ENCODE results near the gene CLN3.
"Not testable (repeated sequence)": the region's sequence is repeated elsewhere in the genome, so short reads cannot be mapped to it uniquely, and the experiment has no call there.

Gene CLN3

DNA sequence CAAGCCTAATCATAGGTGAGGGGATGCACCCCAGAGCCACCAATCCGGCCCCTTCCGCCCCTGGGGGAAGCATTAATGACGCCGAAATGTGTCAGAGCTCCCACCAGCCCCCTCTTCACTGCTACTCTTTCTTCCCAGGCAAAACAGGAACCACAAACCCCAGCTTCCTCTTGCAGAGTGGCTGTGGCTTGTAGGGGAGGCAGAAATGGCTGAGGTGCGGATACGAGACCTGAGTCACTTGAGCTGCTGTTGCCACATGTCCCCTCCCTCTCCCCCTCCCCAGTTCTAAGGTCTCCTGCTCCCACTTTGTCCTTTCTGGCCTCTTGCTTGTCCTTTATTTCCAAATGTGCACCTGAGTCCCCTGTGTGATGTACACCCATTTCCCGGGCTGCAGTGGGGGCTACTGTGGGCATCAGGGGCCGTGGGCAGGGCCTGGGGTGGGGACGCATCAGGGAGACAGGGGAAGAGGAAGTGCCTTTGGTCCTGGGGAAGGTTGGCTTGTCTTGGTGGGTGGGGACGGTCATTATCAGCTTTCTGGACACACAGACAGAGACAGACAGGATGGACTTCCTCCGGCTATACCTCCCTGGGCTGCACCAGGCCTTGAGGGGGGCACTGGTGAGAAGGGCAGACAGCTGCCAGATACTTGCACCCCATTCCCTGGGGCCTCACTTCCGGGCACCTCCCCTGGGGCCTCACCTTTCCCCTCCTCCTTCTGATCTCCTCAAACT, 2.4 kb upstream of the CLN3 start, which contains the start of gene APOBR:
APOBR (plus strand) TSS at position 523 of the 731 bp plus-strand sequence; CDS start at position 562, 39 bp downstream.
- DNase-seq: no peak

DNA sequence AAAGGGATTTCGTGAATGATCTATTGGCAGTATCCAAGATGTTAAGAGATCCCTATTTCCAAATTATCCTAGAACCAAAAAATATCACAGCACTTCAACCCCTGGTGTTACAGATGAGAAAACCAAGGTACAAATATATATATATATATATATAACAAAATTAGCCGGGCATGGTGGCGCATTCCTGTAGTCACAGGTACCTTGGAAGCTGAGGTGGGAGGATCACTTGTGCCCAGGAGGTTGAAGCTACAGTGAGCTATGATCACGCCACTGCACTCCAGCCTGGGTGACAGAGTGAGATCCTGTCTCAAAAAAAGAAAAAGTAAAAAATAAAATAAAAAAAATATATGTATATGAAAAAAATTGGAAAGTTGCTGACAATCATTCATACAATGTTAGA, 637 bp upstream of the CLN3 start:
- DNase-seq: no peak

DNA sequence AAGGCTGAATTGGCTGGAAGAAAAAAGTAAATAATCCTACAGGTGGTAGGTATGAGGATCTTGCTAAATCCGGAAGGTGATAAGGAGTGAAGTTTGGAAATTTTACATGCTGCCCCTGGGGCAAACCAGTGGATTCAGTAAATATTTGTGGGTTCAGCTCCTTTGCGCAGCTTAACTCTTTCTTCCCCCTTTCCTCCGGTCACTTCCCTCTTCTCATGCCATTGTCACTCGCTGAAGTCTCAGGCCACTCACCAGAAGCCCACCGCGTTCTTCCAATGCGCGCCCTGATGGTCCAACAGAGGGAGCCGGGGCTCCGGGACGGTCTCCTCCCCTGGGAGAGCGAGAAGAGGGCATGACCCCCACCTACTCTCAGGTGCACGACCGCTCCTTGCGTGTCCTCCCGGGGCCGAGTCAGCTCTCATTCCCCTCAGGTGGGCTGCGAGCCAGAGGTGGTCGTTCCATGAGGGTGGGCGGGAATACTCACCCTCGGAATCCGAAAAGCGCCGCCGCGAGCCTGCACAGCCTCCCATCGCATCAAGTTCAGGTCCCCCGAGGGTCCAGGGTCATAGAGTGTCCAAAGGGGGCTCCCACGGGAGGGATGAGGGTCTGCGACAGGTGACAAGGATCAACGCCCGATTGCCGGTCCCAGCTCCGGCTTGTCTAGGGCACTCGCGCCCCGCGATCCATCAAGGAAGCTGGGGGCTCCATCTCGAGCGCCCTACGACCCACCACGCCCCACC, 474 bp downstream of the CLN3 start:
- no peak for DNase-seq

GRCh38 chr16:28486266-28486665, 5.6 kb downstream of the CLN3 start:
- no peak for DNase-seq

DNA sequence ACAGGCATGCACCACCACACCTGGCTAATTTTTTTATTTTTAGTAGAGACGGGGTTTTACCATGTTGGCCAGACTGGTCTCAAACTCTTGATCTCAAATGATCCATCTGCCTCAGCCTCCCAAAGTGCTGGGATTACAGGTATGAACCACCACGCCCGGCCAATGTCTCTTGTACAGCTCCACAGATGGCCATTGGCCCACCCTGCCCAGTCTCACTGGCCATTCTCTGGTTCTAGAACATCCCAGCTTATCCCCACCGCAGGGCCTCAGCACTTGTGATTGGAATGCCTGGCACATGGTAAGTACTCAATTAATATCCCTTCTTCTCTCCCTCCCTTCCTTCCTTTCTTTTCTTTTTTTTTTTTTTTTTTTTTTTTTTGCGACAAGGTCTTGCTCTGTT, 8.5 kb downstream of the CLN3 start:
- not testable (repeated sequence) for DNase-seq

DNA sequence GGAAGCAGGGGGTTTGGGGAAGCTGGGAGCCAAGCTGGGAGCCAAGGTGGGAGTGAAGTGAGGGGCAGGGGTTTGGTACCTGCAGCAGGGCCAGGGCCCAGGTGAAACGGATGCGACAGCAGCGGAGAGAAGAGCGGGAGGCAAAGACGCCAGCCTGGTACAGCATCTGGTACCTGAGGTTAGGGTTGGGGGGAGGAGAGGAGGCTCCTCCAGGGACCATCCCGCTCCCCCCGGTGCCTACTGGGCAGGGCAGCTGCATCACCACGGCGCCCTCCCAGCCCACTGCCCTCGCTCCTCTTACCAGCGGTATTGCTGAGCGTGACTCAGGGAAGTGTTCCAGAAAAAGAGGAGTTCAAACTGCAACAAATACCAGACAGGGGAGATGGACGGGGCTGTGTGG, 9.8 kb downstream of the CLN3 start:
- no peak for DNase-seq

GRCh38 chr16:28478506-28479180, 13.2 kb downstream of the CLN3 start:
- DNase-seq: no peak

- no peak for DNase-seq
Measured at GRCh38 chr16:28477311-28477920, 14.5 kb downstream of the CLN3 start.

DNA sequence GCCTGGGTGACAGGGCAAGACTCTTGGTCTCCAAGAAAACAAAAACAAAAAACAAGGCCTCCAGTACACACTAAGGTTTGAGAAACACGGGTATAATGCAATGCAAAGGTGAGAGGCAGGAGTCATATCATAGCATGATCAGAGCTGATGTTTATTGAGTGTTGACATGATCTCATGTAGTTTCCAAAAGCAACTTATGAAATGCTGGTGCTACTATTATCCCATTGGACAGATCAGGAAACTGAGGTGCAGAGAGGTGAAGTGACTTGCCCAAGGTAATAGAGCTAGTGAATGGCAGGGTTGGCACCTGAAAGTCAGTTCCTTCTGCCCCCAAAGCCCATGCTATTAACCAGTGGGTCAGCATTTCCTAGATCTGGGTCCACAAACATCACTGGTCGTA, 16.7 kb downstream of the CLN3 start:
- no peak for DNase-seq

- no peak for DNase-seq
Measured at GRCh38 chr16:28473714-28474265, 18.1 kb downstream of the CLN3 start.

DNA sequence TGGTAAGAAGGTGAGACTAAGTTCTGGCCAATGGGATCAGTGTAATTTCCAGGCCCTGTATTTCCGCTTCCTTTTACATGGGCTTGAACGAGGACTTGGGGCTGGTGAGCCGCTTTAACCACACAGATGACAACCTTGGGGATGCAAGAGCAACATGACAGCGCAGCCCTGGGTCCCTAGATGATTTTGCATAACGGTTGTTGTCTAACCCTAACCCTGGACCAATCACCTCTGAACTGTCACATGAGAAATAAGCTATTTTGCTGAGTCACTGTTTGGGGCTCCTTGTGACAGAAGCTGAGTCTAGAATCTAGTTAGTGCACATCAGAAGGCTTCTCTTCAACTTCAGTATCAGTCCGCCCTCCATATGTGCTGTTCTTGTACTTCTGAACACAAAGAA, 44.8 kb downstream of the CLN3 start:
- not testable (repeated sequence) for DNase-seq

GRCh38 chr16:28446388-28446787, 45.5 kb downstream of the CLN3 start:
- DNase-seq: not testable (repeated sequence)

DNA sequence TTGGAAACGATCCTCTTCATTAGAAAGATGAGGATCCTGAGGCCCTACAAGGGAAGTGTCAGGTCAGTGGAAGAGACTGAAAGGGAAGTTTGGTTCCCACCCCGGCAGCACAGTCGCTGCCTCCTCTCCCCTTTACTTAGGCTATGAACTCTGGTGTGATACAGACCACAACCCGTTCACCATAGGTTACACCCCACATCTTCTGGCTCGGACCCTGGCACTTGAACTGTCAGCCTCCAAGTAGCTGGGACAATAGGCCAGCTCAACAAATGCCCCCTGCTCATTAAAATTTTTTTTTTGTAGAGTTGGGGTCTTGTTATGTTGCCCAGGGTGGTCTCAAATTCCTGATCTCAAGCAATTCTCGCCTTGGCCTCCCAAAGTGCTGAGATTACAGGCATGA, 47.9 kb downstream of the CLN3 start:
- not testable (repeated sequence) for DNase-seq

- not testable (repeated sequence) for DNase-seq
Measured at GRCh38 chr16:28438899-28439298, 53.0 kb downstream of the CLN3 start.

DNA sequence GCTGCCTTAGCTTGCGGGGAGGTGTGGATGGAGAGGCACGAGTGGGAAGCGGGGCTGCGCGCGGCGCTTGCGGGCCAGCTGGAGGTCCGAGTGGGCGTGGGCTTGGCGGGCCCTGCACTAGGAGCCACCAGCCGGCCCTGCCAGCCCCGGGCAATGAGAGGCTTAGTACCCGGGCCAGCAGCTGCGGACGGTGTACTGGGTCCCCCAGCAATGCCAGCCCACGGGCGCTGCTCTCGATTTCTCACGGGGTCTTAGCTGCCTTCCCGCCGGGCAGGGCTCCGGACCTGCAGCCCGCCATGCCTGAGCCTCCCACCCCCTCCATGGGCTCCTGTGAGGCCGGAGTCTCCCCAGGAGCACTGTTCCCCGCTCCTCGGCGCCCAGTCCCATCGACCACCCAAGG, 56.5 kb downstream of the CLN3 start:
- DNase-seq: not testable (repeated sequence)

Measured in HCEC 1CT (cell line).